Activated CD4-positive, CD25-positive, alpha-beta regulatory T cell treated with anti-CD3 and anti-CD28 coated beads, Interleukin-2, amount 50 U/mL, for 16 hours (primary cell): ENCODE measurements around the gene RBM20.
"Not testable (repeated sequence)": the region's sequence is repeated elsewhere in the genome, so short reads cannot be mapped to it uniquely, and the experiment has no call there.

ENCODE experiments used
- DNase-seq: peaks from one replicate; pipeline ENCODE4 v3.0.0-alpha.2; 2020; ENCODE audit warnings: low read depth, low spot score

Gene RBM20

GRCh38 chr10:110643653-110644597 lies at the start of gene RBM20:
Gene RBM20, plus strand, starts transcription at chr10:110644336. Its CDS starts 119 bp downstream, at chr10:110644455.
- DNase-seq: no peak

GRCh38 chr10:110597476-110597875 lies 46.7 kb upstream of the RBM20 start:
- DNase-seq: no peak

GRCh38 chr10:110600487-110601101 lies 43.5 kb upstream of the RBM20 start:
- DNase-seq: no peak

GRCh38 chr10:110601581-110601980 lies 42.6 kb upstream of the RBM20 start:
- DNase-seq: no peak

GRCh38 chr10:110608087-110608486 lies 36.0 kb upstream of the RBM20 start:
- DNase-seq: no peak

- no peak for DNase-seq
These were observed 34.5 kb upstream of the RBM20 start for GRCh38 chr10:110609605-110610004.

- DNase-seq: no peak
These were observed 33.8 kb upstream of the RBM20 start for GRCh38 chr10:110610308-110610774.

- not testable (repeated sequence) for DNase-seq
These were observed 33.4 kb upstream of the RBM20 start for GRCh38 chr10:110610781-110611180.

GRCh38 chr10:110612087-110612486 lies 32.0 kb upstream of the RBM20 start:
- no peak for DNase-seq

GRCh38 chr10:110612629-110613028 lies 31.5 kb upstream of the RBM20 start:
- no peak for DNase-seq

GRCh38 chr10:110613341-110613995 lies 30.7 kb upstream of the RBM20 start:
- DNase-seq: no peak

GRCh38 chr10:110613996-110614495 lies 30.1 kb upstream of the RBM20 start:
- no peak for DNase-seq

GRCh38 chr10:110615057-110615747 lies 28.9 kb upstream of the RBM20 start:
- DNase-seq: no peak

GRCh38 chr10:110616493-110617033 lies 27.6 kb upstream of the RBM20 start:
- no peak for DNase-seq

- DNase-seq: no peak
These were observed 26.5 kb upstream of the RBM20 start for GRCh38 chr10:110617425-110618229.

- no peak for DNase-seq
These were observed 25.9 kb upstream of the RBM20 start for GRCh38 chr10:110618230-110618610.

GRCh38 chr10:110619514-110620397 lies 24.4 kb upstream of the RBM20 start:
- DNase-seq: no peak

- no peak for DNase-seq
These were observed 23.8 kb upstream of the RBM20 start for GRCh38 chr10:110620398-110620719.

GRCh38 chr10:110623316-110623715 lies 20.8 kb upstream of the RBM20 start:
- not testable (repeated sequence) for DNase-seq
